Skin epidermis (tissue), 12 donors: ENCODE results near the gene UBE2G2.
A peak's percentile ranks its signal among the peaks of the same experiment; 100 is the strongest.

Experiments used
- H3K27ac ChIP-seq, 21 experiments: fragments of 200-600 bp; sonication (generic) in 11 of 21; one replicate each; pipeline ENCODE4 v1.5.0; 2020; ENCODE audit warnings: mild to moderate bottlenecking in 3 of 21, inconsistent platforms in 2 of 21, moderate library complexity in 2 of 21
- H3K4me3 ChIP-seq, 7 experiments: fragments of 200-600 bp; sonication (generic) in 2 of 7; one replicate each; pipeline ENCODE4 v1.5.0; 2020; ENCODE audit warnings: inconsistent platforms in 2 of 7, mild to moderate bottlenecking in 2 of 7, moderate library complexity in 1 of 7

UBE2G2 gene

GRCh38 chr21:44758141-44758561 lies 43.5 kb downstream of the UBE2G2 start:
- no peak overlapping the region for H3K4me3 ChIP-seq
- no peak overlapping the region for H3K27ac ChIP-seq

- Histone ChIP-seq H3K27ac (no peak overlapping the region), H3K4me3 (no peak overlapping the region)
Observed at GRCh38 chr21:44757731-44758130, 43.9 kb downstream of the UBE2G2 start.

GRCh38 chr21:44756423-44757185 lies 45.0 kb downstream of the UBE2G2 start:
- Histone ChIP-seq H3K4me3 (no peak overlapping the region), H3K27ac (no peak overlapping the region)

DNA sequence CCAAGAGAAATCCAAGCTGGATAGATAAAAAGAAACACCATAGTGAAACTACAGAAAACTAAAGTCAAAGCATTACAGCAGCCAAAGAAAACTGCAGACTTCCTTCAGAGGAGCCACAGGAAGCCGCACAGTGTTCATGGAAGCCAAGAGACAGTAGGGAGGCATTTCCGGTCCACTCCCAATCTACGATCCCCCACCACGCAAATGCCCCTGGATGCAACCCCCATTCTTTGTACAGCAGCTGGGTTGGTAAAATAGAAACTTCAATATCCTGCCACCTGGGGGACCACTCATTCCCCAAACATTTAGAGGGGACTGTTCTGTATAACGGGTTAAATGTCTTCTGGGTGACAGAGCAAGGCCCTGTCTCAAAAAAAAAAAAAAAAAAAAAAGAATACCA lies 46.4 kb downstream of the UBE2G2 start:
- no peak overlapping the region for H3K4me3 ChIP-seq

GRCh38 chr21:44753357-44753756 lies 48.3 kb downstream of the UBE2G2 start:
- H3K4me3 ChIP-seq: no peak overlapping the region
- peak overlapping the region in 1 of 21 experiments; percentile 7 for H3K27ac ChIP-seq

More for the DNA sequence above, 46.4 kb downstream of the UBE2G2 start:
- H3K27ac ChIP-seq: no peak overlapping the region

GRCh38 chr21:44752671-44753235 lies 48.9 kb downstream of the UBE2G2 start:
- H3K4me3 ChIP-seq: no peak overlapping the region

GRCh38 chr21:44751799-44752636 lies 49.6 kb downstream of the UBE2G2 start:
- peak overlapping the region in 1 of 21 experiments; percentile 30 for H3K27ac ChIP-seq
- H3K4me3 ChIP-seq: peak overlapping the region in 1 of 7 experiments; percentile 0

More at GRCh38 chr21:44752671-44753235, 48.9 kb downstream of the UBE2G2 start:
- peak overlapping the region in 1 of 21 experiments; percentile 30 for H3K27ac ChIP-seq

- no peak overlapping the region for H3K4me3 ChIP-seq
- H3K27ac ChIP-seq: peak overlapping the region in 1 of 21 experiments; percentile 28
Observed at GRCh38 chr21:44751186-44751798, 50.3 kb downstream of the UBE2G2 start.

DNA sequence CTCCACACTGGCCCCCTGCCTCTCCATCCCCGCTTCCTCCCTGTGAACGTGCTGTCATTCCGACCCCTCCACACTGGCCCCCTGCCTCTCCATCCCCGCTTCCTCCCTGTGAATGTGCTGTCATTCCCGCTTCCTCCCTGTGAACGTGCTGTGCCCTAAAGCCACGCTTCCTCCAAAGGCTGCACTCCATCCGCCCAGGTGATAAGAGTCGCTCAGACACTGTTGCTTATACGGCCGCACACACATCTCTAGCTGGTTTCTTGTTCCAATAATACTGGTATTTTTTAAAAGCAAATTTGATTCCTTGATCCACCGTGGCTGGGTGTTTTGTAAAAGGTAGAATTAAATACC lies 51.0 kb downstream of the UBE2G2 start:
- H3K4me3 ChIP-seq: no peak overlapping the region
- H3K27ac ChIP-seq: no peak overlapping the region

GRCh38 chr21:44749759-44750674 lies 51.6 kb downstream of the UBE2G2 start:
- Histone ChIP-seq H3K4me3 (no peak overlapping the region), H3K27ac (peak overlapping the region in 6 of 21 experiments; percentile 7 to 68 (median 48))

GRCh38 chr21:44749116-44749758 lies 52.4 kb downstream of the UBE2G2 start:
- Histone ChIP-seq H3K27ac (peak overlapping the region in 8 of 21 experiments; percentile 7 to 68 (median 41)), H3K4me3 (peak overlapping the region in 3 of 7 experiments; percentile 8 to 19 (median 11))

DNA sequence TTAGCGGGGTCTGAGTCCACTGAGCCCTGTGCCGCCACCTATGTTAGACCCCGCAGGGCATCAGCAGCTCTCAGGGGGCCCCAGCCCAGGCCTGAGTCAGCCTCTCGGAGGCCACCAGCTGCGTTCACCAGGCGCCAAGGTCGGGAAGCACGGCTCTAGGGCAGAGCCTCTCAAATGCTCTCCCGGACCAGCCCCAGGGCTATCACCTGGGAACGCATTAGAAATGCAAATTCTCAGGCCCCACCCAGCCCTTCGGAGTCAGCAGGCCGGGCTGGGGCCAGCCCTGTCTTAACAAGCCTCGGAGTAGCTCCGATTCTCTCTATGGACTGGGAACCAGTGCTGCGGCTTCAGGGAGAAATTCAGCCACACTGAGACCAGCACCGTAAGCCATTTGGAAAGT lies 53.0 kb downstream of the UBE2G2 start:
- H3K27ac ChIP-seq: peak overlapping the region in 6 of 21 experiments; percentile 12 to 68 (median 49)
- H3K4me3 ChIP-seq: peak overlapping the region in 3 of 7 experiments; percentile 8 to 19 (median 11)

DNA sequence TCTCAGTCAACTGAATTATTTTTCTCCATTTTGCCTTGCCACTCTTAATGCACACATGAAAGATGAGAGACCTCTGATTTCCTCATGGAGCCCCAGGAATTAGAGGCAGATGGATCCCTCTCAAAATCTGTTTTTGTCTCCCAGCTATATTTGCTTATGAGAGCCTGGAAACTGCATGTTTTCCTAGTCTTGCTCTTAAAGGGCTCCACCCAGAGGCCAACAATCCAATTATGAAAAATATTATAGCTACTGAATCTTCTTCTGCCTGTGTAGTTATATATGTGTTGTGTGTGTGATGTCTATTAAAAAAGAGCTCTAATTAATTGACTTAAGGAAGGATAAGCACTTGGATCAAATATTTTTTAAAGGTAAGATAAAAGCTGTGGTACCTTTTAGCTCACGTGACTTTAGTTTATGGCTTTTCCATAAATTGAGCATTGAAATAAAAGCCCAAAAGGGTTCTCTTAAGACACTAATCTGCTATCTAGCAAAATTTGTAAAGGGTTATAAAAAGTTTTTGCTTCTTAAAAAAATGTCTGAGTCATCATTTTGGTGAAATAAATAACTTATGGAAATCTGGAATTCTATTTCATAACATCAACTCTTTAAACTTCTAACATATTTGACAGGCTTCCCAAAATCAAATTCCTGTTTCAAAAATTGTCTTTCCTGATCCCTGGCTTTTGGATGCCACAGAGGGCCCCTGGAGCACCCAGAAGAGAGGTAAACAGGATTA lies 59.0 kb downstream of the UBE2G2 start:
- Histone ChIP-seq H3K27ac (no peak overlapping the region), H3K4me3 (no peak overlapping the region)

GRCh38 chr21:44741921-44742320 lies 59.7 kb downstream of the UBE2G2 start:
- H3K27ac ChIP-seq: no peak overlapping the region
- no peak overlapping the region for H3K4me3 ChIP-seq

- Histone ChIP-seq H3K4me3 (no peak overlapping the region), H3K27ac (no peak overlapping the region)
Observed at GRCh38 chr21:44740742-44741141, 60.9 kb downstream of the UBE2G2 start.

- Histone ChIP-seq H3K4me3 (no peak overlapping the region), H3K27ac (no peak overlapping the region)
Observed at GRCh38 chr21:44739316-44739715, 62.3 kb downstream of the UBE2G2 start.

GRCh38 chr21:44738621-44739020 lies 63.0 kb downstream of the UBE2G2 start:
- Histone ChIP-seq H3K27ac (no peak overlapping the region), H3K4me3 (no peak overlapping the region)
